ENCODE results near the gene ZNF474.

The ZNF474 gene

GRCh38 chr5:122154910-122155309 is 25.6 kb downstream of the ZNF474 start:
- DNase-seq: no peak

- no peak for DNase-seq
Observed at GRCh38 chr5:122155546-122155945, 26.2 kb downstream of the ZNF474 start.

GRCh38 chr5:122156724-122157325 is 27.5 kb downstream of the ZNF474 start:
- DNase-seq: no peak

GRCh38 chr5:122162100-122162638 is 32.8 kb downstream of the ZNF474 start:
- no peak for DNase-seq

- DNase-seq: no peak
Observed at GRCh38 chr5:122163121-122164069, 34.0 kb downstream of the ZNF474 start.

GRCh38 chr5:122164070-122164435 is 34.7 kb downstream of the ZNF474 start:
- DNase-seq: no peak

- DNase-seq: no peak
Observed at GRCh38 chr5:122164831-122165558, 35.6 kb downstream of the ZNF474 start.

GRCh38 chr5:122165559-122166078 is 36.3 kb downstream of the ZNF474 start:
- DNase-seq: no peak

GRCh38 chr5:122169350-122170103 is 40.2 kb downstream of the ZNF474 start:
- no peak for DNase-seq

- DNase-seq: no peak
Observed at GRCh38 chr5:122170620-122171019, 41.3 kb downstream of the ZNF474 start.

GRCh38 chr5:122172207-122172606 is 42.9 kb downstream of the ZNF474 start:
- no peak for DNase-seq

GRCh38 chr5:122173474-122174415 is 44.4 kb downstream of the ZNF474 start:
- no peak for DNase-seq

GRCh38 chr5:122175091-122175490 is 45.7 kb downstream of the ZNF474 start:
- no peak for DNase-seq

GRCh38 chr5:122175852-122176251 is 46.5 kb downstream of the ZNF474 start:
- no peak for DNase-seq

- no peak for DNase-seq
Observed at GRCh38 chr5:122177161-122177560, 47.8 kb downstream of the ZNF474 start.

GRCh38 chr5:122179701-122180100 is 50.4 kb downstream of the ZNF474 start:
- no peak for DNase-seq

- no peak for DNase-seq
Observed at GRCh38 chr5:122180146-122180712, 50.9 kb downstream of the ZNF474 start.

GRCh38 chr5:122180863-122181548 is 51.7 kb downstream of the ZNF474 start:
- DNase-seq: no peak

- no peak for DNase-seq
Observed at GRCh38 chr5:122181863-122182262, 52.5 kb downstream of the ZNF474 start.

- DNase-seq: no peak
Observed at GRCh38 chr5:122182491-122182921, 53.2 kb downstream of the ZNF474 start.
